Measurements from ENCODE around the gene ESPL1.

- no peak for TF ChIP-seq CTCF (IDR thresholded peaks at IDR 0.05)
- TF ChIP-seq POLR2A (IDR thresholded peaks at IDR 0.05), result no peak
Observed at GRCh38 chr12:53324113-53324778, 56.1 kb downstream of the ESPL1 start.

All from adrenal gland (tissue), 5 donors.